IMR-90 (cell line): ENCODE measurements around the gene ZFP92. TPM values are rescaled to one million over a fixed set of nuclear protein-coding genes. Genes with fewer than 3 reads are reported as not detected.

Source experiments
- ATAC-seq: fragments of 200-7000 bp; cut with Tn5 transposase; 2 replicates; pipeline ENCODE4 v1.9.1; 2020; ENCODE audit warnings: low read depth, mild to moderate bottlenecking, moderate library complexity
- BruUV-seq: library from RNA; stranded (reverse); fragments of 400-500 nt; replicated peaks from 2 replicates; lab custom pipeline; 2021; lab: Mats Ljungman, UMichigan
- CTCF ChIA-PET: fragments of 300-600 bp; formaldehyde crosslinking; extraction: SDS; loops from one replicate; lab custom pipeline; 2021; ENCODE audit warnings: antibody characterized with exemption; lab: Yijun Ruan, JAX
- POLR2A ChIA-PET: fragments of 300-600 bp; sonication (Branson Sonifier 250); formaldehyde crosslinking; loops from one replicate; lab custom pipeline; 2022; ENCODE audit warnings: antibody characterized with exemption; ENCODE audit not compliant: unreplicated experiment; lab: Charles Lee
- DNase-seq: peaks from one replicate; pipeline ENCODE4 v3.0.0; 2013
- H2AFZ ChIP-seq: replicated peaks from 2 replicates; pipeline ENCODE3; 2013; ENCODE audit warnings: low read length, mild to moderate bottlenecking; ENCODE audit not compliant: poor library complexity
- H2AK5ac ChIP-seq: 2 replicates; pipeline ENCODE4 v1.6.1; 2013; ENCODE audit warnings: low read depth, low read length, inconsistent platforms
- H2AK9ac ChIP-seq: replicated peaks from 2 replicates; pipeline ENCODE3; 2013; ENCODE audit warnings: mild to moderate bottlenecking, low read depth, low read length, moderate library complexity; ENCODE audit not compliant: poor library complexity
- H2BK120ac ChIP-seq: 2 replicates; pipeline ENCODE4 v1.6.1; 2013; ENCODE audit warnings: low read depth, low read length, inconsistent platforms
- H2BK15ac ChIP-seq: 3 replicates; pipeline ENCODE4 v1.6.1; 2013; ENCODE audit warnings: low read depth, low read length, inconsistent platforms
- H2BK20ac ChIP-seq: 2 replicates; pipeline ENCODE4 v1.6.1; 2013; ENCODE audit warnings: low read depth, mild to moderate bottlenecking, inconsistent platforms, low read length, moderate library complexity
- H2BK5ac ChIP-seq: 2 replicates; pipeline ENCODE4 v1.6.1; 2013; ENCODE audit warnings: mild to moderate bottlenecking, low read depth, low read length, inconsistent platforms; ENCODE audit not compliant: poor library complexity, severe bottlenecking
- H3K14ac ChIP-seq: replicated peaks from 2 replicates; pipeline ENCODE4 v1.6.1; 2013; ENCODE audit warnings: low read depth, low read length, inconsistent platforms
- H3K18ac ChIP-seq: 2 replicates; pipeline ENCODE4 v1.6.1; 2013; ENCODE audit warnings: low read depth, low read length, control low read depth
- H3K23ac ChIP-seq: 2 replicates; pipeline ENCODE4 v1.6.1; 2013; ENCODE audit warnings: low read depth, low read length, inconsistent platforms
- H3K27ac ChIP-seq: 2 replicates; pipeline ENCODE4 v1.5.1; 2013; ENCODE audit warnings: mild to moderate bottlenecking, control low read depth, low read length; ENCODE audit not compliant: insufficient read depth
- H3K27me3 ChIP-seq: 2 replicates; pipeline ENCODE4 v1.6.1; 2013; ENCODE audit warnings: low read length; ENCODE audit not compliant: control insufficient read depth, insufficient read depth
- H3K36me3 ChIP-seq: 2 replicates; pipeline ENCODE4 v1.6.1; 2013; ENCODE audit warnings: low read length, mixed read lengths; ENCODE audit not compliant: control insufficient read depth, insufficient read depth
- H3K4ac ChIP-seq: 2 replicates; pipeline ENCODE4 v1.6.1; 2013; ENCODE audit warnings: low read depth, low read length, inconsistent platforms
- H3K4me1 ChIP-seq: 2 replicates; pipeline ENCODE4 v1.6.1; 2013; ENCODE audit warnings: low read length, mixed read lengths; ENCODE audit not compliant: control insufficient read depth, insufficient read depth
- H3K4me2 ChIP-seq: 2 replicates; pipeline ENCODE4 v1.6.1; 2013; ENCODE audit warnings: low read depth, mild to moderate bottlenecking, control low read depth, low read length, moderate library complexity
- H3K4me3 ChIP-seq: 2 replicates; pipeline ENCODE4 v1.5.1; 2013; ENCODE audit warnings: low read depth, mild to moderate bottlenecking, control low read depth, low read length, moderate library complexity; ENCODE audit not compliant: insufficient read depth
- H3K56ac ChIP-seq: 2 replicates; pipeline ENCODE4 v1.6.1; 2013; ENCODE audit warnings: low read length, inconsistent platforms; ENCODE audit not compliant: insufficient read depth; ENCODE audit errors: extremely low read depth
- H3K79me1 ChIP-seq, 2 experiments: 2 replicates each; pipeline ENCODE4 v1.6.1; 2013; ENCODE audit warnings: low read length in 2 of 2, inconsistent platforms in 1 of 2, low read depth in 1 of 2
- H3K9ac ChIP-seq: 2 replicates; pipeline ENCODE4 v1.6.1; 2013; ENCODE audit warnings: low read depth, low read length, control low read depth
- H3K9me1 ChIP-seq: 2 replicates; pipeline ENCODE4 v1.6.1; 2013; ENCODE audit warnings: low read length, inconsistent platforms; ENCODE audit not compliant: insufficient read depth
- H3K9me3 ChIP-seq: 2 replicates; pipeline ENCODE4 v1.6.1; 2013; ENCODE audit warnings: low read length; ENCODE audit not compliant: control insufficient read depth, insufficient read depth
- H4K20me1 ChIP-seq: 2 replicates; pipeline ENCODE4 v1.6.1; 2013; ENCODE audit warnings: low read length, inconsistent platforms; ENCODE audit not compliant: insufficient read depth
- H4K5ac ChIP-seq: 2 replicates; pipeline ENCODE4 v1.6.1; 2013; ENCODE audit warnings: mild to moderate bottlenecking, low read depth, low read length, control low read depth
- H4K8ac ChIP-seq, 2 experiments: 2 replicates each; pipeline ENCODE4 v1.6.1; 2013; ENCODE audit warnings: low read depth in 2 of 2, low read length in 2 of 2, control low read depth in 1 of 2, inconsistent platforms in 1 of 2
- H4K91ac ChIP-seq: 2 replicates; pipeline ENCODE4 v1.6.1; 2013; ENCODE audit warnings: low read depth, low read length, inconsistent platforms; ENCODE audit not compliant: insufficient read depth
- BHLHE40 ChIP-seq: fragments of 150-350 bp; IDR thresholded peaks from 2 replicates; pipeline ENCODE4 v1.6.1; 2016; ENCODE audit warnings: mild to moderate bottlenecking, low read depth, low read length
- CEBPB ChIP-seq: IDR thresholded peaks from 2 replicates; pipeline ENCODE4 v1.6.1; 2012; ENCODE audit warnings: low read depth, low read length, improper control_type of control experiment
- CHD1 ChIP-seq: IDR thresholded peaks from 2 replicates; pipeline ENCODE4 v1.6.1; 2012; ENCODE audit warnings: low read depth, low read length, improper control_type of control experiment
- FOS ChIP-seq: fragments of 150-350 bp; IDR thresholded peaks from 2 replicates; pipeline ENCODE4 v1.6.1; 2016; ENCODE audit warnings: low read depth, low read length
- MAFK ChIP-seq: IDR thresholded peaks from 2 replicates; pipeline ENCODE4 v1.6.1; 2012; ENCODE audit warnings: low read depth, low read length, improper control_type of control experiment
- MXI1 ChIP-seq: IDR thresholded peaks from 2 replicates; pipeline ENCODE4 v1.6.1; 2012; ENCODE audit warnings: low read depth, mild to moderate bottlenecking, low read length, moderate library complexity, borderline replicate concordance
- NFE2L2 ChIP-seq: fragments of 150-350 bp; IDR thresholded peaks from 2 replicates; pipeline ENCODE4 v1.6.1; 2016; ENCODE audit warnings: low read depth, mild to moderate bottlenecking, low read length
- POLR2A ChIP-seq: IDR thresholded peaks from 2 replicates; pipeline ENCODE4 v1.6.1; 2012; ENCODE audit warnings: mild to moderate bottlenecking, low read depth, low read length
- RCOR1 ChIP-seq: IDR thresholded peaks from 2 replicates; pipeline ENCODE4 v1.6.1; 2012; ENCODE audit warnings: mild to moderate bottlenecking, low read length, improper control_type of control experiment; ENCODE audit not compliant: insufficient replicate concordance
- RFX5 ChIP-seq: IDR thresholded peaks from 2 replicates; pipeline ENCODE4 v1.8.0; 2012; ENCODE audit warnings: low read depth, mild to moderate bottlenecking, low read length, moderate library complexity
- SMC3 ChIP-seq: fragments of 150-350 bp; IDR thresholded peaks from 2 replicates; pipeline ENCODE4 v1.6.1; 2016; ENCODE audit warnings: low read depth, mild to moderate bottlenecking, antibody characterized with exemption, low read length, moderate library complexity
- WGBS, 2 experiments: methylation state at CpG; one replicate each; pipeline versions ENCODE4 v1.1.5 to v1.1.7; 2013; ENCODE audit warnings: missing lambda C conversion rate in 2 of 2; ENCODE audit not compliant: insufficient read length in 1 of 2; ENCODE audit errors: extremely low coverage in 2 of 2; 5-methylcytosine and 5-hydroxymethylcytosine counted together
- dilution Hi-C: fragments of 300-500 bp; cut with HindIII; formaldehyde crosslinking; loops from one replicate; pipeline ENCODE4 v1.14.3; 2018; ENCODE audit warnings: low sequenced_read_pairs; ENCODE audit not compliant: unreplicated experiment
- in situ Hi-C: fragments of 300-500 bp; cut with MboI; formaldehyde crosslinking; loops from 3 replicates; pipeline ENCODE4 v1.14.3; 2019; ENCODE audit warnings: low sequenced_read_pairs, inconsistent platforms, mixed read lengths
- intact Hi-C: fragments of 100-400 bp; cut with micrococcal nuclease; formaldehyde crosslinking; loops from 2 replicates; pipeline ENCODE4 v1.10.0; 2022
- polyA plus RNA-seq, 3 experiments: library from polyadenylated mRNA; depleted of rRNA; stranded (reverse); fragments of >200 nt; gene quantifications; 2 replicates each; pipeline ENCODE4 v1.2.3, GENCODE V29; 2012; ENCODE audit warnings: low replicate concordance in 1 of 3
- total RNA-seq: library from RNA; depleted of rRNA; stranded (reverse); fragments of >200 nt; gene quantifications from 2 replicates; pipeline ENCODE4 v1.2.3, GENCODE V29; 2012
- TF ChIP-seq, protein P1 (sequence below): conservative IDR thresholded peaks from 2 replicates; pipeline ENCODE4 v1.5.1; 2012; ENCODE audit warnings: mild to moderate bottlenecking, low read depth, low read length, improper control_type of control experiment
- TF ChIP-seq, protein P2 (sequence below): fragments of 150-350 bp; IDR thresholded peaks from 2 replicates; pipeline ENCODE4 v1.6.1; 2016; ENCODE audit warnings: low read depth, mild to moderate bottlenecking, low read length, moderate library complexity, borderline replicate concordance
- TF ChIP-seq, protein P3 (sequence below): fragments of 150-350 bp; IDR thresholded peaks from 2 replicates; pipeline ENCODE4 v1.6.1; 2017; ENCODE audit warnings: mild to moderate bottlenecking, antibody characterized with exemption, low read length, low read depth

Gene ZFP92
- total and polyA plus RNA-seq, 2 of the 4 experiments (the other 2 are of a cell fraction): under 0.01 to 0.03 TPM

DNA sequence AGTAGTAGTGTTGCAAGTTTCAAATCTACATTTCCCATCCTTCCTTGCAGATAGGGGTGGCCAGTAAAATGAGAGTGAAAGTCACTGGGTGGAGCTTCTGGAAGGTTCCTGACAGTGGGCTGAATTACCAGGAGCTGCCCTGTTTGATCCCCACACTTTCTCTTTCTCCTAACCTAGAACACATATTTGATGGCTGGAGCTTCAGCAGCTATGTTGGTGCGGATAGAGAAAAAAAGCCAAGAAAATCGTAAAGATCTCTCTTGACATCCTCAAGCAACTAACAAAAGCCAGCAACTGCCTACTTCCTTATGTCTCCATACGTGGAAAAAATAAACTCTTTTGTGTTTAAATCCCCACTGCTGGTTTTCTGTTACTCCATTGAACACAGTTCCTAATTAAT lies 45.2 kb upstream of the ZFP92 start:
- Histone ChIP-seq H4K5ac (no peak overlapping the region), H4K20me1 (no peaks in the 10 kb centered on the region), H3K4me2 (no peak overlapping the region), H3K14ac (no peak overlapping the region), H3K9ac (no peak overlapping the region), H3K18ac (no peak overlapping the region), H2AFZ (no peak overlapping the region), H3K4me3 (no peak overlapping the region), H3K4me1 (no peaks in the 10 kb centered on the region), H4K8ac (no peak overlapping the region), H2BK20ac (no peak overlapping the region), H3K79me1 (no peaks in the 10 kb centered on the region), H2BK120ac (no peak overlapping the region), H2BK15ac (no peak overlapping the region), H2AK9ac (no peak overlapping the region), H3K23ac (no peak overlapping the region), H3K27me3 (peaks cover 2% of the 10 kb centered on the region; the same call in 1 of the 2 replicates), H3K4ac (no peak overlapping the region), H3K56ac (no peak overlapping the region), H3K36me3 (no peaks in the 10 kb centered on the region), H3K9me1 (no peaks in the 10 kb centered on the region), H3K9me3 (no peaks in the 10 kb centered on the region), H4K91ac (no peak overlapping the region), H3K27ac (no peak overlapping the region), H2AK5ac (no peak overlapping the region), H2BK5ac (no peak overlapping the region)
- ChIA-PET POLR2A (no interaction called here), CTCF (no interaction called here)
- in situ Hi-C loops (no loop called here), dilution Hi-C loops (no loop called here), intact Hi-C loops (no loop called here)
- WGBS, 2 experiments: no CpG with 5 or more reads among the region's 3 CpGs
- ATAC-seq (no peak), DNase-seq (no peak)
- TF ChIP-seq MAFK (no peak), NFE2L2 (no peak), MXI1 (no peak), CHD1 (no peak), FOS (no peak), RCOR1 (no peak), SMC3 (no peak), CEBPB (no peak), BHLHE40 (no peak), POLR2A (no peak), RFX5 (no peak)
- TF ChIP-seq, protein P1, sequence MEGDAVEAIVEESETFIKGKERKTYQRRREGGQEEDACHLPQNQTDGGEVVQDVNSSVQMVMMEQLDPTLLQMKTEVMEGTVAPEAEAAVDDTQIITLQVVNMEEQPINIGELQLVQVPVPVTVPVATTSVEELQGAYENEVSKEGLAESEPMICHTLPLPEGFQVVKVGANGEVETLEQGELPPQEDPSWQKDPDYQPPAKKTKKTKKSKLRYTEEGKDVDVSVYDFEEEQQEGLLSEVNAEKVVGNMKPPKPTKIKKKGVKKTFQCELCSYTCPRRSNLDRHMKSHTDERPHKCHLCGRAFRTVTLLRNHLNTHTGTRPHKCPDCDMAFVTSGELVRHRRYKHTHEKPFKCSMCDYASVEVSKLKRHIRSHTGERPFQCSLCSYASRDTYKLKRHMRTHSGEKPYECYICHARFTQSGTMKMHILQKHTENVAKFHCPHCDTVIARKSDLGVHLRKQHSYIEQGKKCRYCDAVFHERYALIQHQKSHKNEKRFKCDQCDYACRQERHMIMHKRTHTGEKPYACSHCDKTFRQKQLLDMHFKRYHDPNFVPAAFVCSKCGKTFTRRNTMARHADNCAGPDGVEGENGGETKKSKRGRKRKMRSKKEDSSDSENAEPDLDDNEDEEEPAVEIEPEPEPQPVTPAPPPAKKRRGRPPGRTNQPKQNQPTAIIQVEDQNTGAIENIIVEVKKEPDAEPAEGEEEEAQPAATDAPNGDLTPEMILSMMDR: no peak
- TF ChIP-seq, protein P2, sequence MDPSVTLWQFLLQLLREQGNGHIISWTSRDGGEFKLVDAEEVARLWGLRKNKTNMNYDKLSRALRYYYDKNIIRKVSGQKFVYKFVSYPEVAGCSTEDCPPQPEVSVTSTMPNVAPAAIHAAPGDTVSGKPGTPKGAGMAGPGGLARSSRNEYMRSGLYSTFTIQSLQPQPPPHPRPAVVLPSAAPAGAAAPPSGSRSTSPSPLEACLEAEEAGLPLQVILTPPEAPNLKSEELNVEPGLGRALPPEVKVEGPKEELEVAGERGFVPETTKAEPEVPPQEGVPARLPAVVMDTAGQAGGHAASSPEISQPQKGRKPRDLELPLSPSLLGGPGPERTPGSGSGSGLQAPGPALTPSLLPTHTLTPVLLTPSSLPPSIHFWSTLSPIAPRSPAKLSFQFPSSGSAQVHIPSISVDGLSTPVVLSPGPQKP: no peak
- TF ChIP-seq, protein P3, sequence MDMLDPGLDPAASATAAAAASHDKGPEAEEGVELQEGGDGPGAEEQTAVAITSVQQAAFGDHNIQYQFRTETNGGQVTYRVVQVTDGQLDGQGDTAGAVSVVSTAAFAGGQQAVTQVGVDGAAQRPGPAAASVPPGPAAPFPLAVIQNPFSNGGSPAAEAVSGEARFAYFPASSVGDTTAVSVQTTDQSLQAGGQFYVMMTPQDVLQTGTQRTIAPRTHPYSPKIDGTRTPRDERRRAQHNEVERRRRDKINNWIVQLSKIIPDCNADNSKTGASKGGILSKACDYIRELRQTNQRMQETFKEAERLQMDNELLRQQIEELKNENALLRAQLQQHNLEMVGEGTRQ: no peak
- no TSS peak for BruUV-seq
